Measurements from ENCODE around the gene HOXC11. TPM values are rescaled to one million over a fixed set of nuclear protein-coding genes. Genes with fewer than 3 reads are reported as not detected.

The HOXC11 gene
- total and polyA plus RNA-seq, 10 of the 15 experiments (the other 5 are each of a cell fraction or from before 2014, with no cell fraction given): not detected

GRCh38 chr12:53997204-53998109 lies 24.5 kb downstream of the HOXC11 start (continued):
- TF ChIP-seq, protein P1, sequence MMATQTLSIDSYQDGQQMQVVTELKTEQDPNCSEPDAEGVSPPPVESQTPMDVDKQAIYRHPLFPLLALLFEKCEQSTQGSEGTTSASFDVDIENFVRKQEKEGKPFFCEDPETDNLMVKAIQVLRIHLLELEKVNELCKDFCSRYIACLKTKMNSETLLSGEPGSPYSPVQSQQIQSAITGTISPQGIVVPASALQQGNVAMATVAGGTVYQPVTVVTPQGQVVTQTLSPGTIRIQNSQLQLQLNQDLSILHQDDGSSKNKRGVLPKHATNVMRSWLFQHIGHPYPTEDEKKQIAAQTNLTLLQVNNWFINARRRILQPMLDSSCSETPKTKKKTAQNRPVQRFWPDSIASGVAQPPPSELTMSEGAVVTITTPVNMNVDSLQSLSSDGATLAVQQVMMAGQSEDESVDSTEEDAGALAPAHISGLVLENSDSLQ (IDR thresholded peaks at IDR 0.05): peak; percentile 75
- TF ChIP-seq NFYB (IDR thresholded peaks at IDR 0.05; ENCODE audit: insufficient read depth, low read depth, low read length) (no peak), TCF7 (IDR thresholded peaks at IDR 0.05; ENCODE audit: borderline replicate concordance) (no peak), SIX5 (IDR thresholded peaks at IDR 0.05; ENCODE audit: low read depth, low read length, severe bottlenecking) (no peak), HDGF (IDR thresholded peaks at IDR 0.05) (no peak), SREBF1 (IDR thresholded peaks at IDR 0.05; ENCODE audit: low read length) (no peak)
- TF ChIP-seq, protein P2, sequence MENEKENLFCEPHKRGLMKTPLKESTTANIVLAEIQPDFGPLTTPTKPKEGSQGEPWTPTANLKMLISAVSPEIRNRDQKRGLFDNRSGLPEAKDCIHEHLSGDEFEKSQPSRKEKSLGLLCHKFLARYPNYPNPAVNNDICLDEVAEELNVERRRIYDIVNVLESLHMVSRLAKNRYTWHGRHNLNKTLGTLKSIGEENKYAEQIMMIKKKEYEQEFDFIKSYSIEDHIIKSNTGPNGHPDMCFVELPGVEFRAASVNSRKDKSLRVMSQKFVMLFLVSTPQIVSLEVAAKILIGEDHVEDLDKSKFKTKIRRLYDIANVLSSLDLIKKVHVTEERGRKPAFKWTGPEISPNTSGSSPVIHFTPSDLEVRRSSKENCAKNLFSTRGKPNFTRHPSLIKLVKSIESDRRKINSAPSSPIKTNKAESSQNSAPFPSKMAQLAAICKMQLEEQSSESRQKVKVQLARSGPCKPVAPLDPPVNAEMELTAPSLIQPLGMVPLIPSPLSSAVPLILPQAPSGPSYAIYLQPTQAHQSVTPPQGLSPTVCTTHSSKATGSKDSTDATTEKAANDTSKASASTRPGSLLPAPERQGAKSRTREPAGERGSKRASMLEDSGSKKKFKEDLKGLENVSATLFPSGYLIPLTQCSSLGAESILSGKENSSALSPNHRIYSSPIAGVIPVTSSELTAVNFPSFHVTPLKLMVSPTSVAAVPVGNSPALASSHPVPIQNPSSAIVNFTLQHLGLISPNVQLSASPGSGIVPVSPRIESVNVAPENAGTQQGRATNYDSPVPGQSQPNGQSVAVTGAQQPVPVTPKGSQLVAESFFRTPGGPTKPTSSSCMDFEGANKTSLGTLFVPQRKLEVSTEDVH (IDR thresholded peaks at IDR 0.05; ENCODE audit: low read depth, partially characterized antibody): no peak

Measured in GM12878 (cell line).